K562 (cell line): ENCODE measurements around the gene KIF5A. TPM values are rescaled to one million over a fixed set of nuclear protein-coding genes. Genes with fewer than 3 reads are reported as not detected.

ENCODE experiments used
- CREM ChIP-seq: IDR thresholded peaks from 2 replicates; pipeline ENCODE4 v1.6.1; 2014; ENCODE audit warnings: antibody characterized with exemption, low read depth
- E2F3 ChIP-seq: fragments of 250-450 bp; sonication (Bioruptor Pico); IDR thresholded peaks from 2 replicates; pipeline ENCODE4 v1.4.0; 2020; ENCODE audit warnings: mild to moderate bottlenecking
- ERF ChIP-seq: fragments of 450-650 bp; formaldehyde crosslinking; IDR thresholded peaks from 2 replicates; pipeline ENCODE4 v1.4.0; 2020; ENCODE audit warnings: mild to moderate bottlenecking, mixed read lengths
- FOXJ3 ChIP-seq: sonication (generic); formaldehyde crosslinking; IDR thresholded peaks from 2 replicates; pipeline ENCODE4 v1.4.0; 2020; ENCODE audit warnings: mild to moderate bottlenecking, missing genetic modification reagents
- GTF2F1 ChIP-seq: IDR thresholded peaks from 2 replicates; pipeline ENCODE4 v1.6.1; 2011; ENCODE audit warnings: low read depth, low read length, improper control_type of control experiment
- KHSRP ChIP-seq: fragments of 450-650 bp; IDR thresholded peaks from 2 replicates; pipeline ENCODE4 v1.6.1; 2017
- KLF16 ChIP-seq: IDR thresholded peaks from 2 replicates; pipeline ENCODE4 v1.6.1; 2016; ENCODE audit warnings: antibody characterized with exemption
- MAFK ChIP-seq: IDR thresholded peaks from 2 replicates; pipeline ENCODE4 v1.6.1; 2011; ENCODE audit warnings: low read length, improper control_type of control experiment
- MEF2A ChIP-seq: IDR thresholded peaks from 2 replicates; pipeline ENCODE4 v1.6.1; 2011; ENCODE audit warnings: low read depth, mild to moderate bottlenecking, low read length, moderate library complexity; ENCODE audit not compliant: control insufficient read depth
- MXD1 ChIP-seq: fragments of 250-450 bp; sonication (Bioruptor Pico); IDR thresholded peaks from 2 replicates; pipeline ENCODE4 v1.8.0; 2021; ENCODE audit warnings: borderline replicate concordance, mild to moderate bottlenecking, moderate library complexity; ENCODE audit not compliant: poor library complexity, severe bottlenecking
- NCOR1 ChIP-seq: fragments of 450-650 bp; IDR thresholded peaks from 2 replicates; pipeline ENCODE4 v1.6.1; 2016; ENCODE audit warnings: mild to moderate bottlenecking, moderate library complexity
- PCBP2 ChIP-seq: fragments of 200-400 bp; formaldehyde crosslinking; IDR thresholded peaks from 2 replicates; pipeline ENCODE4 v1.6.1; 2018; ENCODE audit warnings: low read length, low read depth, mild to moderate bottlenecking, moderate library complexity; ENCODE audit not compliant: poor library complexity, severe bottlenecking
- PHTF2 ChIP-seq: fragments of 250-450 bp; sonication (Bioruptor Pico); IDR thresholded peaks from 2 replicates; pipeline ENCODE4 v1.5.0; 2021; ENCODE audit warnings: mild to moderate bottlenecking
- PTBP1 ChIP-seq: fragments of 200-400 bp; formaldehyde crosslinking; IDR thresholded peaks from 2 replicates; pipeline ENCODE4 v1.6.1; 2017; ENCODE audit warnings: low read depth, low read length
- RFX1 ChIP-seq: fragments of 450-650 bp; IDR thresholded peaks from 2 replicates; pipeline ENCODE4 v1.6.1; 2016; ENCODE audit warnings: mild to moderate bottlenecking, moderate library complexity
- SMAD3 ChIP-seq: fragments of 450-650 bp; formaldehyde crosslinking; conservative IDR thresholded peaks from 2 replicates; pipeline ENCODE4 v1.4.0; 2020; ENCODE audit warnings: mild to moderate bottlenecking
- SMC3 ChIP-seq: conservative IDR thresholded peaks from 2 replicates; pipeline ENCODE4 v1.6.1; 2011; ENCODE audit warnings: low read depth, low read length, improper control_type of control experiment; ENCODE audit not compliant: insufficient read depth
- STAG1 ChIP-seq: sonication (generic); formaldehyde crosslinking; IDR thresholded peaks from 2 replicates; pipeline ENCODE4 v1.5.0; 2020; ENCODE audit warnings: missing genetic modification reagents, borderline replicate concordance
- TAL1 ChIP-seq: fragments of 450-650 bp; IDR thresholded peaks from 2 replicates; pipeline ENCODE4 v1.6.1; 2016; ENCODE audit warnings: mild to moderate bottlenecking
- TEAD4 ChIP-seq, 2 experiments: sonication (generic) in 1 of 2; formaldehyde crosslinking in 1 of 2; IDR thresholded peaks; 2 replicates each; pipeline versions ENCODE4 v1.6.1 to v1.8.0; 2012 to 2022; ENCODE audit warnings: borderline replicate concordance in 1 of 2, inconsistent platforms in 1 of 2, low read length in 1 of 2, mild to moderate bottlenecking in 1 of 2, missing genetic modification reagents in 1 of 2
- U2AF1 ChIP-seq: fragments of 200-400 bp; formaldehyde crosslinking; optimal IDR thresholded peaks from 2 replicates; pipeline ENCODE3; 2017; ENCODE audit warnings: mild to moderate bottlenecking, low read depth, low read length, moderate library complexity
- ZNF561 ChIP-seq: fragments of 450-650 bp; formaldehyde crosslinking; conservative IDR thresholded peaks from 2 replicates; pipeline ENCODE4 v1.4.0; 2020; ENCODE audit warnings: mild to moderate bottlenecking, moderate library complexity
- ZNF589 ChIP-seq: fragments of 200-800 bp; sonication (Bioruptor generic); IDR thresholded peaks from 2 replicates; pipeline ENCODE4 v1.6.1; 2016; ENCODE audit warnings: low read depth, missing genetic modification characterization, missing compliant biosample characterization
- ZNF696 ChIP-seq: fragments of 250-450 bp; sonication (Bioruptor Pico); conservative IDR thresholded peaks from 2 replicates; pipeline ENCODE4 v1.4.0; 2020; ENCODE audit warnings: mild to moderate bottlenecking, moderate library complexity
- ZNF717 ChIP-seq: fragments of 250-450 bp; sonication (Bioruptor Pico); IDR thresholded peaks from 2 replicates; pipeline ENCODE4 v1.5.0; 2021
- polyA plus RNA-seq, 8 experiments: library from polyadenylated mRNA; depleted of rRNA in 4 of 8; stranded (reverse) in 5 of 8; unstranded in 3 of 8; fragments of >200 nt; fragmentation: Nextera tagmentation in 2 of 8; fragmentation: Illumina TruSeq in 1 of 8; extraction: Ambion mirVana in 2 of 8; extraction: Trizol in 1 of 8; gene quantifications; 2 replicates each; pipeline versions ENCODE4 v1.2.1 to v1.2.3, GENCODE V29; 2011 to 2014; ENCODE audit warnings: inconsistent platforms in 1 of 8, missing spikeins in 1 of 8
- total RNA-seq, 7 experiments: library from RNA; depleted of rRNA in 6 of 7; stranded (reverse); fragments of >200 nt in 6 of 7; fragmentation: Illumina TruSeq in 2 of 7; extraction: Trizol in 2 of 7; gene quantifications; 2 replicates each; pipeline versions ENCODE4 v1.2.1 to v1.2.3, GENCODE V29; 2011 to 2021; ENCODE audit warnings: low replicate concordance in 1 of 7
- TF ChIP-seq, protein P1 (sequence below): sonication (generic); formaldehyde crosslinking; IDR thresholded peaks from 2 replicates; pipeline ENCODE4 v1.8.0; 2022; ENCODE audit warnings: mild to moderate bottlenecking, missing genetic modification reagents
- TF ChIP-seq, protein P2 (sequence below), 2 experiments: IDR thresholded peaks; 2 replicates each; pipeline ENCODE4 v1.6.1; 2011; ENCODE audit warnings: borderline replicate concordance in 1 of 2, control low read depth in 1 of 2, low read depth in 1 of 2, low read length in 1 of 2, mild to moderate bottlenecking in 1 of 2, mixed read lengths in 1 of 2, moderate library complexity in 1 of 2; ENCODE audit not compliant: insufficient read depth in 1 of 2, insufficient read length in 1 of 2, poor library complexity in 1 of 2, severe bottlenecking in 1 of 2; ENCODE audit errors: extremely low read depth in 1 of 2

Gene KIF5A
- total and polyA plus RNA-seq, 9 of the 15 experiments (the other 6 are each of a cell fraction or from before 2014, with no cell fraction given), result 3.4 to 17.7 (median 8.0) TPM

DNA sequence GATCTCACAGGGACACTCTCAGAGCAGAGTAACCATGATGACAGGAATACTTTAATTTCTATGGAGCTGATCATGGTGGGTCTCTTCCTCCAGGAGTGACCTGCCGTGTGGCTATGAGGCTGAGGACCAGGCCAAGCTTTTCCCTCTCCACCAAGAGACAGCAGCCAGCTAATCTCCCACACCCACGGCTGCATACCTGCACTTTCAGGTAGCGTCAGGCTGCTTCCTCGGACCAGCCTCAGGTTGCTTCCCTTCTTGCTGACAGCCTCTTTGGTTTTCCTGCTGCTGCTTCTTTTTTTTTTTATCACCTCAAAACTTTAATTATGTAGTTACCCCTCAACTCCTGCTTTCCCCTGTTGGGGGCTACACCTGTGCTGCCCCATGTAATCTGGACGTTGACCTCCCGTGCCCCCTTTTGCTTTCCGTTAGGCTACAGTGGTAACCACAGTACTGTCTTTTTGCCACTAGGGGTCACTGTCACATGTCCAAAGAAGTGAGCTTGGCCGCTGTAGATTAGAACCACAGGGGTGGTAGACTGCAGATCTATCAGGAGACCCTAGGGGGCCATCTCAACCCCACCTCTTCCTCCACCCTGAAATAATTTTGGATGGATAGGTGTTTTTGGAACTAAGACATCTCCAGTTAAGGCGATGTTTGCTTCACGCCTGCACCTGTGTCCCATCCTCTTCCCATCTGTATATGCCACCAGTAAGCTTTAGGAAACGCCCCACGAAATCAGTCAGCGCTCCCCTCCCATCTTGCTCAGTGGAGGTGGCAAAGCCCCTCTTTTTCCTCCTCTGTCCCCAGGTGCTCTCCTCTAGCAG, 33.4 kb downstream of the KIF5A start (continued):
- TF ChIP-seq MXD1 (CRISPR knock-in tag) (no peak), PCBP2 (no peak), SMC3 (peak; percentile 92), TEAD4 (IDR thresholded peaks at IDR 0.05; ENCODE audit: low read length) (peak; percentile 35; the same call in 1 of the 2 replicates), TEAD4 (CRISPR knock-in tag; IDR thresholded peaks at IDR 0.05; ENCODE audit: borderline replicate concordance) (no peak), ERF (CRISPR knock-in tag) (no peak), TAL1 (no peak), GTF2F1 (no peak), ZNF696 (CRISPR knock-in tag) (no peak), ZNF589 (CRISPR knock-in tag) (no peak), MAFK (0 out of 2 replicates have a peak, but pooled peaks have one; percentile 17), CREM (peak; percentile 30; the same call in 1 of the 2 replicates), FOXJ3 (no peak), STAG1 (CRISPR knock-in tag) (peak; percentile 44; the same call in 1 of the 2 replicates), NCOR1 (peak; percentile 35; the same call in 1 of the 2 replicates), KLF16 (peak; percentile 68), U2AF1 (no peak), ZNF717 (CRISPR knock-in tag) (no peak), MEF2A (no peak), SMAD3 (0 out of 2 replicates have a peak, but pooled peaks have one; percentile 42), PTBP1 (no peak), RFX1 (no peak), PHTF2 (CRISPR knock-in tag) (no peak), ZNF561 (CRISPR knock-in tag) (no peak), E2F3 (no peak), KHSRP (no peak)
- TF ChIP-seq, protein P1, sequence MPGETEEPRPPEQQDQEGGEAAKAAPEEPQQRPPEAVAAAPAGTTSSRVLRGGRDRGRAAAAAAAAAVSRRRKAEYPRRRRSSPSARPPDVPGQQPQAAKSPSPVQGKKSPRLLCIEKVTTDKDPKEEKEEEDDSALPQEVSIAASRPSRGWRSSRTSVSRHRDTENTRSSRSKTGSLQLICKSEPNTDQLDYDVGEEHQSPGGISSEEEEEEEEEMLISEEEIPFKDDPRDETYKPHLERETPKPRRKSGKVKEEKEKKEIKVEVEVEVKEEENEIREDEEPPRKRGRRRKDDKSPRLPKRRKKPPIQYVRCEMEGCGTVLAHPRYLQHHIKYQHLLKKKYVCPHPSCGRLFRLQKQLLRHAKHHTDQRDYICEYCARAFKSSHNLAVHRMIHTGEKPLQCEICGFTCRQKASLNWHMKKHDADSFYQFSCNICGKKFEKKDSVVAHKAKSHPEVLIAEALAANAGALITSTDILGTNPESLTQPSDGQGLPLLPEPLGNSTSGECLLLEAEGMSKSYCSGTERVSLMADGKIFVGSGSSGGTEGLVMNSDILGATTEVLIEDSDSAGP (CRISPR knock-in tag), result no peak
- TF ChIP-seq, protein P2, sequence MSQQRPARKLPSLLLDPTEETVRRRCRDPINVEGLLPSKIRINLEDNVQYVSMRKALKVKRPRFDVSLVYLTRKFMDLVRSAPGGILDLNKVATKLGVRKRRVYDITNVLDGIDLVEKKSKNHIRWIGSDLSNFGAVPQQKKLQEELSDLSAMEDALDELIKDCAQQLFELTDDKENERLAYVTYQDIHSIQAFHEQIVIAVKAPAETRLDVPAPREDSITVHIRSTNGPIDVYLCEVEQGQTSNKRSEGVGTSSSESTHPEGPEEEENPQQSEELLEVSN (IDR thresholded peaks at IDR 0.05; ENCODE audit: borderline replicate concordance in 1 of 2, extremely low read depth in 1 of 2, insufficient read depth in 1 of 2, insufficient read length in 1 of 2, low read depth in 1 of 2, low read length in 1 of 2, poor library complexity in 1 of 2, severe bottlenecking in 1 of 2), result no peak
